Lung (tissue), 12 donors: Measurements from ENCODE around the gene LIMA1. TPM values are rescaled to one million over a fixed set of nuclear protein-coding genes. Genes with fewer than 3 reads are reported as not detected.

Experiments
- ATAC-seq: fragments of 200-7000 bp; cut with Tn5 transposase; one replicate; pipeline ENCODE4 v1.9.1; 2020; ENCODE audit warnings: moderate number of reproducible peaks; ENCODE audit not compliant: insufficient read depth, low FRiP score
- DNase-seq, 3 donors: peaks; one replicate each; pipeline ENCODE4 v3.0.0-alpha.2; 2013 to 2017
- H3K27ac ChIP-seq, 2 donors: one replicate each; pipeline ENCODE4 v1.5.1; 2013; ENCODE audit warnings: mild to moderate bottlenecking in 2 of 2, moderate library complexity in 2 of 2, control low read depth in 1 of 2, inconsistent platforms in 1 of 2, low read depth in 1 of 2, low read length in 1 of 2
- H3K27me3 ChIP-seq, 3 donors: one replicate each; pipeline ENCODE4 v1.5.1; 2013; ENCODE audit warnings: low read length in 2 of 3; ENCODE audit not compliant: control insufficient read depth in 3 of 3, insufficient read depth in 3 of 3
- H3K36me3 ChIP-seq, 4 donors: one replicate each; pipeline ENCODE4 v1.5.1; 2013; ENCODE audit warnings: low read length in 4 of 4, mild to moderate bottlenecking in 1 of 4, moderate library complexity in 1 of 4; ENCODE audit not compliant: control insufficient read depth in 4 of 4, insufficient read depth in 4 of 4
- H3K4me1 ChIP-seq, 5 donors: one replicate each; pipeline ENCODE4 v1.5.1; 2013; ENCODE audit warnings: low read length in 5 of 5, mild to moderate bottlenecking in 2 of 5, moderate library complexity in 1 of 5; ENCODE audit not compliant: control insufficient read depth in 5 of 5, insufficient read depth in 5 of 5
- H3K4me3 ChIP-seq: one replicate; pipeline ENCODE4 v1.5.1; 2013; ENCODE audit warnings: mild to moderate bottlenecking, control low read depth, moderate library complexity
- H3K9ac ChIP-seq, 2 donors: one replicate each; pipeline ENCODE4 v1.5.1; 2013; ENCODE audit warnings: low read length in 2 of 2, control low read depth in 1 of 2; ENCODE audit not compliant: insufficient read depth in 1 of 2
- H3K9me3 ChIP-seq, 4 donors: one replicate each; pipeline ENCODE4 v1.5.1; 2013; ENCODE audit warnings: low read length in 3 of 4, mild to moderate bottlenecking in 1 of 4, moderate library complexity in 1 of 4; ENCODE audit not compliant: control insufficient read depth in 4 of 4, insufficient read depth in 3 of 4
- CTCF ChIP-seq: IDR thresholded peaks from 2 replicates; pipeline ENCODE4 v1.5.1; 2012; ENCODE audit warnings: mild to moderate bottlenecking; ENCODE audit errors: control extremely low read depth, extremely low read depth
- WGBS, 2 donors: extraction: QIAGEN DNeasy Blood & Tissue Kit; methylation state at CpG; one replicate each; pipeline ENCODE4 v1.1.7; 2013; 5-methylcytosine and 5-hydroxymethylcytosine counted together
- polyA plus RNA-seq, 2 donors: library from polyadenylated mRNA; stranded (reverse); fragments of 200-250 nt; gene quantifications; one replicate each; pipeline ENCODE4 v1.2.1, GENCODE V29; 2013
- total RNA-seq, 2 donors: library from RNA; depleted of rRNA in 1 of 2; stranded (reverse); fragments of >200 nt in 1 of 2; gene quantifications; one replicate each; pipeline ENCODE4 v1.2.1, GENCODE V29; 2014 to 2021
- donor health status: control.
- donor health status: control.
- donor health status: Bipolar disorder and iron deficiency.
- donor health status: healthy.
- donor health status: DM: yes; HTN: yes; CAD: no.

The LIMA1 gene
- total and polyA plus RNA-seq, 4 donors, result 25.0 to 69.7 (median 45.7) TPM

- Histone ChIP-seq H3K36me3 (peaks cover 0 to 14% (median 5%) of the 10 kb centered on the region in 4 donors), H3K27ac (no peak overlapping the region), H3K27me3 (no peaks in the 10 kb centered on the region), H3K4me3 (no peak overlapping the region), H3K4me1 (peaks cover 0 to 6% (median 0%) of the 10 kb centered on the region in 5 donors), H3K9me3 (no peaks in the 10 kb centered on the region), H3K9ac (no peak overlapping the region)
- no peak for TF ChIP-seq CTCF
- DNase-seq (no peak), ATAC-seq (no peak)
- 60 to 82% methylated on average over 4 of the region's 4 CpGs for WGBS, 2 donors
Observed at GRCh38 chr12:50185301-50185895, 97.9 kb downstream of the LIMA1 start.

- Histone ChIP-seq H3K27ac (no peak overlapping the region), H3K9me3 (no peaks in the 10 kb centered on the region), H3K4me3 (no peak overlapping the region), H3K27me3 (no peaks in the 10 kb centered on the region), H3K36me3 (peaks cover 0 to 14% (median 6%) of the 10 kb centered on the region in 4 donors), H3K9ac (no peak overlapping the region), H3K4me1 (peaks cover 0 to 6% (median 0%) of the 10 kb centered on the region in 5 donors)
- 89 to 90% methylated on average over 5 of the region's 5 CpGs for WGBS, 2 donors
- DNase-seq (no peak), ATAC-seq (no peak)
- TF ChIP-seq CTCF, result no peak
Observed at GRCh38 chr12:50184261-50184660, 99.1 kb downstream of the LIMA1 start.

GRCh38 chr12:50182461-50182860 lies 100.9 kb downstream of the LIMA1 start:
- no peak for TF ChIP-seq CTCF
- H3K27ac ChIP-seq, result no peak overlapping the region

GRCh38 chr12:50181691-50182090 lies 101.6 kb downstream of the LIMA1 start:
- TF ChIP-seq CTCF, result no peak
- no peak overlapping the region for H3K27ac ChIP-seq
- H3K27me3 ChIP-seq, result no peaks in the 10 kb centered on the region
- no peak overlapping the region for H3K9ac ChIP-seq
- H3K4me1 ChIP-seq, result peaks cover 0 to 3% (median 0%) of the 10 kb centered on the region in 5 donors
- peaks cover 0 to 23% (median 12%) of the 10 kb centered on the region in 4 donors for H3K36me3 ChIP-seq
- no peaks in the 10 kb centered on the region for H3K9me3 ChIP-seq
- H3K4me3 ChIP-seq, result no peak overlapping the region
- no peak for DNase-seq
- ATAC-seq, result no peak
- WGBS, 2 donors, result 93 to 95% methylated on average over 4 of the region's 4 CpGs

More at GRCh38 chr12:50182461-50182860, 100.9 kb downstream of the LIMA1 start:
- Histone ChIP-seq H3K4me3 (no peak overlapping the region), H3K36me3 (peaks cover 0 to 18% (median 9%) of the 10 kb centered on the region in 4 donors), H3K27me3 (no peaks in the 10 kb centered on the region), H3K4me1 (peaks cover 0 to 3% (median 0%) of the 10 kb centered on the region in 5 donors), H3K9me3 (no peaks in the 10 kb centered on the region), H3K9ac (no peak overlapping the region)
- DNase-seq (peak in 1 of 3 donors; percentile 15), ATAC-seq (no peak)
